GM23248 (cell line): Measurements from ENCODE around the gene CPSF4L.

Experiments
- EZH2 ChIP-seq: fragments of 200-600 bp; sonication (generic); IDR thresholded peaks from 2 replicates; pipeline ENCODE4 v1.6.1; 2018; ENCODE audit warnings: antibody characterized with exemption, mild to moderate bottlenecking; ENCODE audit not compliant: insufficient read depth, poor library complexity, severe bottlenecking
- EZH2phosphoT487 ChIP-seq: fragments of 200-600 bp; sonication (generic); IDR thresholded peaks from 2 replicates; pipeline ENCODE4 v1.6.1; 2018; ENCODE audit warnings: antibody characterized with exemption, moderate library complexity, mild to moderate bottlenecking, low read depth; ENCODE audit not compliant: insufficient read depth

GRCh38 chr17:73208139-73208827, 53.4 kb downstream of the CPSF4L start:
- no peak for TF ChIP-seq EZH2phosphoT487
- no peak for TF ChIP-seq EZH2
